GM19438 (cell line): ENCODE results near the gene DRD4.

Source experiments
- ATAC-seq: cut with Tn5 transposase; IDR thresholded peaks from one replicate; pipeline ENCODE4 v1.9.1; 2021; ENCODE audit warnings: low read depth; ENCODE audit not compliant: unreplicated experiment

DRD4 gene

GRCh38 chr11:620935-621814 lies 15.9 kb upstream of the DRD4 start:
- no peak for ATAC-seq

- no peak for ATAC-seq
Measured at GRCh38 chr11:621838-622237, 15.2 kb upstream of the DRD4 start.

DNA sequence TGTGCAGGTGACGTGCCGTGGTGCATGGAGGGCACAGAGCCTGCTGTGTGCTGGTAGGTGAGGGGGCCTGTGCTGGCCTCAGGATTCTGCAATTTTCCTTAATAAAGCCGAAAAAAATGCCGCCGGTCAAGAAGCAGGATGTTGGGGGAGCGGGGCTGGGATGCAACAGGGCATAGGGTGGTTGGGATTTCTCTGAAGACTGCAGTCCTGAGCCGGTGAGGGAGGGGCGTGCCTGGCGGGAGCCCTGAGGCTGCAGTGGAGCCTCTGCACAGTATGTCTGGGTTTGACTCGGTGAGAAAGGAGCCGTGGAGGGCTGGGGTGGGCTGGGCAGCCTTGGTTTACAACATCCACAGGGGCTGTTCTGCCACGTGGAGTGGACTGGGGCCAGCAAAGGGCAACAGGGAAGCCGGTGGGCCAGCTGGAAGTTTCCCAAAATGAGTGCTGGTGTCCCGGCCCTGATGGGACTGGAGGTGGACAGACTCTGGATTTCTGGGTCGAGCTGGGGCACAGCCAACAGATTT lies 13.7 kb upstream of the DRD4 start:
- no peak for ATAC-seq

- ATAC-seq: no peak
Measured at GRCh38 chr11:623999-624704, 12.9 kb upstream of the DRD4 start.

GRCh38 chr11:624705-625635 lies 12.1 kb upstream of the DRD4 start, which contains the start of gene CDHR5:
Gene CDHR5 (minus strand): TSS chr11:624955. CDS start chr11:624902, 53 bp downstream.
- no peak for ATAC-seq

DNA sequence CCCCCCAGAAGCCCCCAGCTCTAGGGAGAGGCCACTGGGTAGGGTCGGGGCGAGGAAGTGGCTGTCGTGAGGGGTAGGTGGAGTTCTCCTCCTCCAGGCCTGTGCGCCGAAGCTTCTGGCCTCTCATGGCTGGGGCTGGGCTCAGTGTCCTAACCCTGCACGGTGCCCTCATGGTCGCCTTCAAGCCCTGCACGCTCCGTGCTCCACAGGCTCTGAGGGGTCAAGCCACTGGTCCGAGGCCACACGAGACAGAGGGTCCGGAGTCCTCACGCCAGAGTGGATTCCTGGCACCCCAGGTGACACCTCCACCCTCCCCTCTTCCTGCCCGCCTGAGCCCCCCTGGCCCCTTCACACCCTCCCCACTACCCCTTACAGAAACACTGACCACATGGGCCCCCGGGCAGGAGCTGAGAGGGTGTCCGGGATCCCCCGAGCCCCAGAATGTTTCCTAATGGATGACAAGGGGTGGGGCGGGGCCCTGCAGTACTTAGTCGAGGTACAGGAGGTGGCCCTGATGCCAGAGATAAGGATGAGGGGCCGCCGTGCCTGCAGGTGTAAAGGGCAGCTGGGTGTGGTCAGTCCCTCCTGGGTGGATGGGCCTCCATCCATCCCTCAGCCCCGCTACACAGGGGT lies 11.3 kb upstream of the DRD4 start:
- ATAC-seq: no peak

DNA sequence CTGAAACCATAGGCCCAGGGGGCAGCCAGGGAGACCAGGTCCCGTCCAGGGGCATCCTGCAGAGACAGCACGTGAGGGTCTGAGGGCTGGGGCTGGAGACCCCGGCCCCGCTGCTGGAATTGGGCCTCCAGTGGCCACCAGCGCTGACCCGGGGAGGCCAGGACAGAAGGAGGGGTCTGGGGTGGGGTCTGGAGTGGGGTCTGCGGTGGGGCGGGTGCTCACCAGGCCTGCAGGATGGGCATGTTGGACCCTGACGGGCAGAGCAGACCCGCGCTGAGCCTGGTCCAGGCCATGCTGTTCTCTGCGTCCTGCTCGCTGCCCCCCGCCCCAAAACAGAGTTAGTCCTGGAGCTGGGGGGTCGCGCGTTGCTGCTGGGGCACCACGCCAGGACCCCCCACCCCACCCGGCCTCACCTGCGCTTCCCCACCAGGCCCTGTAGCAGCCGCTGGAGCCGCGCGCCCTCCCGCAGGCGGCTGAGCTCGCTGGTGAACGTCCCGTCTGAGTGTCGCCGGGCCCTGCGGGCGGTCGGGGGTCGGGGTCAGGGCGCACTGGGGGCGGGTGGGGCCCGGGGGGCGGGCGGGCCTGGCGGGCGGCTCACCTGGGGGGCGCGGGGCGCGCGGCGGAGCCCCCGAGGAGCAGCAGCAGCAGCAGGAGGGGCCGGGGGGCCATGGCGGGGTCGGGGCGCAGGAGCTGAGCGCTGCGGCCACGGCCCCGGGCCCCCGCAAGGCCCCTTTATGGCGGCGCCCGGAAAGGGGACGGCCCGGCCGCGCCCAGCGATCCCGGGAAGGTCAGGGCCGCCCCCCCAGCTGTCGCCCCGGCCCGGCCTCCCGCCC lies 10.4 kb upstream of the DRD4 start, which contains the start of gene SCT:
TSS of gene SCT (minus strand) at position 707 of the 833 bp plus-strand sequence. CDS start at position 669, 38 bp downstream.
- ATAC-seq: no peak

DNA sequence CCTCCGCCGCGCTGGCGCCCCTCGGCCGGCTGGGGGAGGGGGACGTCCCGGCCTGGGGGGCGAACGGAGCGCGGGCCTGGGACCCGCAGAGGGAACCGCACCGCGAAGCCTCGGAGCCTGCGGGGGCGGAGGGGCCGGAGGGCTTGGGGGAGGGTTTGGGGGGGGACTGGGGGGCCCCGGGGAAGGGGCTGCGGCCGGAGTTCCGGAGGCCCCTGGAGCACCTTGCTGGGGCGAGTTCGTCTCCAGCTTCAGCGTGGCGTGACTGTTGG lies 9.8 kb upstream of the DRD4 start:
- ATAC-seq: no peak

- ATAC-seq: no peak
Measured at GRCh38 chr11:628056-628455, 9.0 kb upstream of the DRD4 start.

- ATAC-seq: no peak
Measured at GRCh38 chr11:629237-629583, 7.9 kb upstream of the DRD4 start.

- ATAC-seq: no peak
Measured at GRCh38 chr11:630871-631270, 6.2 kb upstream of the DRD4 start.

DNA sequence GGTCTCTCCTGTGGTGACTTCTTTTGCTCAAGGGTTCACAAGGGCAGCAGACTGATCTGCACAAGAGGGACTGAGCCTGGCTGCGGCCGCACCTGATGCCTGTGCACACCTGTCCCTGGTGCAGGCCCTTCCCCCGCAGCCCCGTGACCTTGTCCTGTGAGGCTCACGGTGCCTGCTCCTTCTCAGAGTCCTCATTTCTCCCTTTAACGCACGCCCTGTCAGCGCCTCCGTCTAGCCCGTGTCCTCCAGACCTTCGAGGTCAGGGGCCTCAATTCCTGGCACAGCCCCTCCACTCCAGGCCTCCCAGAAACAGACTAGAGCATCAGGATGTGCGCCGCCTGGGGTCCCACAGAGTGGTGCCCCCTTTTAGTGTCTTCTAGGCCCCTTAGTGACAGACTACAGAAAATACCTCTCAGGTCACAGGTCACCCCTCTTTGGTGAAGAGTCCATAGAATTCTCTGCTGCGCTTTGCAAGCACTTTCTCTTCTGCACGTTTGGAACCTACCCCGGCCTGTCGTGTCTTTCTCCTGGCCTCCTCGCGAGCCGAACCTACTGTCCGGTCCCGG lies 1.0 kb upstream of the DRD4 start:
- ATAC-seq: no peak

- no peak for ATAC-seq
Measured at GRCh38 chr11:637333-637592, 194 bp downstream of the DRD4 start.

DNA sequence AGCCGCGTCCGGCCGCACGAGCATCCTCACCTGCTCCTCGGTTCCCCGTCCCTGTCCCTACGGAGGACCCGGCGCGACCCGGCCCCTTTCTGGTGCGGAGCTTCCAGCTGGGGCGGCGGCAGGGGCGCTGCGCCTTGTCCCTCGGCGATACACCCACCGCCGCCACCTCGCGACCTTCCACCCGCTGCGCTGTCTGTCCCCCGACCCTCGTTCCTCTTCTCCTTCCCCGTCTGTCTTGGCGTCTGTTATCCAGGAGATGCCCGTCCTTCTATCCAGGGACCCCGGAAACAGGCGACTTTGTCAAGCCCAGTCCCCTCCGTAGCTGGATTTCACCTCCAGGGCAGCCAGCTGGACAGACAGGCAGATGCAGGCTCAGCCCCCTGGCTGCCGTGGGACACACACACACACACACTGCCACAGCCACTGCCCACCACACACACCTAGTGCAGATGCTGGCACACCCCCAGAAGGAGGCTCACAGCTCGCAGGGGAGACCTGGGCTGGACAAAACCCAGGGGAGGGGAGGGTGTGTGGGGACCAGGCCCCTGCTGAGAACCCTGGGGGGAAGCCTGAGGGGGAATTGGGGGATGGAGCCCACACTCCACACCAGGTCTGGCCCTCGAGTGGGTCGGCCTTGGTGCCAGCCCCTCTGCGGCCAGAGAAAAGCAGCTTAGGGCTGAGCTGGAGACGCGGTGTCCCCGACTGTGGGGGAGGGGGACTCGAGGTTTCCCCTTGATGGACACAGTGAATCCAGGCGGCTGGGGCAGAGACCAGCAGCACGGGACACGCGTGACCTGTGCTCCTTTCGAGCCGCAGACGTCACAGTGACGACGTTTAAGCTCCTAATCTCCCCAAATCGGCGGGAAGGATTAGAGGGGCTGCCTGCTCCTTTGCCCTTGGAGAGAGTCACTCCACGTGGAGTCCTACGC lies 788 bp downstream of the DRD4 start:
- ATAC-seq: no peak

DNA sequence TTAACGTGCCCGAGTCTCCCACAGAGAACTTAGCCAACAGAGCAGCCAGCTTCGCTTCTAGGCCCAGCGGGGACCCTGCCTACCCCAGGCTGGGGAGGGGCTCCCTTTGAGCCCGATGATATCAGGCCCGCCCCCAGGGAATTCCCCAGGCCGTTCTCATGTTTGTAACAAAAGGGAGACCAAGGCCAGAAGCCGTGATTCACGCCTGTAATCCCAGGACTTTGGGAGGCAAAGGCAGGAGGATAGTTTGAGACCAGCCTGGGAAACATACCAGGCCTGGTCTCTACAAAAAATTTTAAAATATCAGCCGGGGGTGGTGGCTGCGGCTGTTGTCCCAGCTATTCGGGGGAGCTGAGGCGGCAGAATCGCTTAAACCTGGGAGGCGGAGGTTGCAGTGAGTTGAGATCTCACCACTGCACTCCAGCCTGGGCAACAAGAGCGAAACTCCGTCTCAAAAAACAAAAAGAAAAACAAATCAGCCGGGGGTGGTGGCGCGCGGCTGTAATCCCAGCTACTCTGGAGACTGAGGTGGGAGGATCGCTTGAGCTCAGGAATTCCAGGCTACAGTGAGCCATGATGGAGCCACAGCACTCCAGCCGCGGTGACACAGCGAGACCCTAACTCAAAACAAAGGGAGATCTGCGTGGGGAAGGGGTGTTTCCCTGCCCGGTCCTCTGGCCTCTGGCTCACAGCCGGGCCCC lies 1.7 kb downstream of the DRD4 start:
- no peak for ATAC-seq

GRCh38 chr11:639332-639955 lies 2.4 kb downstream of the DRD4 start:
- no peak for ATAC-seq

DNA sequence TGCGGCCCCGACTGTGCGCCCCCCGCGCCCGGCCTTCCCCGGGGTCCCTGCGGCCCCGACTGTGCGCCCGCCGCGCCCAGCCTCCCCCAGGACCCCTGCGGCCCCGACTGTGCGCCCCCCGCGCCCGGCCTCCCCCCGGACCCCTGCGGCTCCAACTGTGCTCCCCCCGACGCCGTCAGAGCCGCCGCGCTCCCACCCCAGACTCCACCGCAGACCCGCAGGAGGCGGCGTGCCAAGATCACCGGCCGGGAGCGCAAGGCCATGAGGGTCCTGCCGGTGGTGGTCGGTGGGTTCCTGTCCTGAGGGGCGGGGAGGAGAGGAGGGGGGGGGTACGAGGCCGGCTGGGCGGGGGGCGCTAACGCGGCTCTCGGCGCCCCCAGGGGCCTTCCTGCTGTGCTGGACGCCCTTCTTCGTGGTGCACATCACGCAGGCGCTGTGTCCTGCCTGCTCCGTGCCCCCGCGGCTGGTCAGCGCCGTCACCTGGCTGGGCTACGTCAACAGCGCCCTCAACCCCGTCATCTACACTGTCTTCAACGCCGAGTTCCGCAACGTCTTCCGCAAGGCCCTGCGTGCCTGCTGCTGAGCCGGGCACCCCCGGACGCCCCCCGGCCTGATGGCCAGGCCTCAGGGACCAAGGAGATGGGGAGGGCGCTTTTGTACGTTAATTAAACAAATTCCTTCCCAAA lies 3.1 kb downstream of the DRD4 start:
- ATAC-seq: no peak
